ENCODE results near the gene P2RX4. TPM values are rescaled to one million over a fixed set of nuclear protein-coding genes. Genes with fewer than 3 reads are reported as not detected.
"Not testable (repeated sequence)": the region's sequence is repeated elsewhere in the genome, so short reads cannot be mapped to it uniquely, and the experiment has no call there.

P2RX4 gene
- total and polyA plus RNA-seq, 9 donors = 17.8 to 46.7 (median 26.6) TPM

GRCh38 chr12:121282072-121282742 lies 72.3 kb downstream of the P2RX4 start:
- TF ChIP-seq CTCF (IDR thresholded peaks at IDR 0.05) = no peak
- no peak for TF ChIP-seq POLR2A (IDR thresholded peaks at IDR 0.05)
- no peak for TF ChIP-seq EP300 (IDR thresholded peaks at IDR 0.05)
- 64 to 82% (median 81%) methylated on average over 10 of the region's 10 CpGs for WGBS, 3 donors
- intact Hi-C loops (cut with DNase I) = no loop called here
- Histone ChIP-seq H3K27me3 (no peaks in the 10 kb centered on the region), H3K4me1 (ENCODE audit: insufficient read depth) (peaks cover 38% of the 10 kb centered on the region), H3K36me3 (no peaks in the 10 kb centered on the region), H3K27ac (no peak overlapping the region), H3K9me3 (no peaks in the 10 kb centered on the region), H3K4me3 (no peak overlapping the region)
- DNase-seq = no peak

GRCh38 chr12:121282910-121283309 lies 73.0 kb downstream of the P2RX4 start:
- H3K4me3 ChIP-seq; H3K9me3 ChIP-seq; DNase-seq; H3K36me3 ChIP-seq; intact Hi-C loops (cut with DNase I); H3K27ac ChIP-seq; H3K27me3 ChIP-seq: not testable (repeated sequence)
- peaks cover 42% of the 10 kb centered on the region for H3K4me1 ChIP-seq (ENCODE audit: insufficient read depth)
- WGBS, 3 donors = 93 to 96% (median 94%) methylated on average over 11 of the region's 11 CpGs

GRCh38 chr12:121283388-121283787 lies 73.5 kb downstream of the P2RX4 start:
- intact Hi-C loops (cut with DNase I) = no loop called here
- 91 to 94% (median 91%) methylated on average over 5 of the region's 5 CpGs for WGBS, 3 donors
- H3K36me3 ChIP-seq = no peaks in the 10 kb centered on the region
- no peak overlapping the region for H3K4me3 ChIP-seq
- no peaks in the 10 kb centered on the region for H3K27me3 ChIP-seq
- peaks cover 45% of the 10 kb centered on the region for H3K4me1 ChIP-seq (ENCODE audit: insufficient read depth)
- H3K9me3 ChIP-seq = no peaks in the 10 kb centered on the region
- DNase-seq = no peak
- no peak overlapping the region for H3K27ac ChIP-seq
- TF ChIP-seq CTCF (IDR thresholded peaks at IDR 0.05) (no peak), EP300 (IDR thresholded peaks at IDR 0.05) (no peak), POLR2A (IDR thresholded peaks at IDR 0.05) (no peak)

Other genes with a start within 250 kb of the P2RX4 start
- gene HNF1A, start 231.6 kb upstream of the P2RX4 start, total RNA-seq = 1 to 10 TPM in 1 of 7 donors, under 1 TPM in 2, not detected in 4; 0.10 to 1.4 (median 0.12) TPM
- under 1 TPM in 1 of 2 donors, not detected in 1; 0.23 TPM for gene HNF1A, start 231.6 kb upstream of the P2RX4 start, polyA plus RNA-seq
- 10 to 100 TPM; 10.6 to 22.9 (median 17.9) TPM for gene C12orf43, start 193.6 kb upstream of the P2RX4 start, total RNA-seq
- 10 to 100 TPM; 14.8 to 16.4 TPM for gene C12orf43, start 193.6 kb upstream of the P2RX4 start, polyA plus RNA-seq
- gene OASL, start 170.9 kb upstream of the P2RX4 start, total RNA-seq = under 1 TPM in 6 of 7 donors, not detected in 1; 0.12 to 0.61 (median 0.35) TPM
- gene OASL, start 170.9 kb upstream of the P2RX4 start, polyA plus RNA-seq = 1 to 10 TPM in 1 of 2 donors, under 1 TPM in 1; 0.42 to 2.8 TPM
- gene P2RX7, start 77.3 kb upstream of the P2RX4 start, total RNA-seq = 10 to 100 TPM in 2 of 7 donors, 1 to 10 TPM in 5; 4.7 to 10.8 (median 6.9) TPM
- 1 to 10 TPM; 5.3 to 9.5 TPM for gene P2RX7, start 77.3 kb upstream of the P2RX4 start, polyA plus RNA-seq
- gene CAMKK2, start 86.6 kb downstream of the P2RX4 start, total RNA-seq = 10 to 100 TPM; 19.0 to 44.6 (median 38.6) TPM
- gene CAMKK2, start 86.6 kb downstream of the P2RX4 start, polyA plus RNA-seq = 10 to 100 TPM; 23.2 to 38.0 TPM
- 10 to 100 TPM; 58.1 to 91.4 (median 71.6) TPM for gene ANAPC5, start 142.3 kb downstream of the P2RX4 start, total RNA-seq
- 100 to 1,000 TPM in 1 of 2 donors, 10 to 100 TPM in 1; 83.1 to 149 TPM for gene ANAPC5, start 142.3 kb downstream of the P2RX4 start, polyA plus RNA-seq
- 10 to 100 TPM; 22.2 to 39.8 (median 29.3) TPM for gene RNF34, start 190.0 kb downstream of the P2RX4 start, total RNA-seq
- gene RNF34, start 190.0 kb downstream of the P2RX4 start, polyA plus RNA-seq = 10 to 100 TPM; 17.3 to 25.1 TPM